ELR (cell line): ENCODE data around the gene FRY.

Experiments
- DNase-seq: peaks from one replicate; pipeline ENCODE4 v3.0.0-alpha.2; 2015; ENCODE audit warnings: low read depth

The FRY gene

GRCh38 chr13:32261567-32261966, 230.0 kb downstream of the FRY start:
- peak; percentile 60 for DNase-seq

DNA sequence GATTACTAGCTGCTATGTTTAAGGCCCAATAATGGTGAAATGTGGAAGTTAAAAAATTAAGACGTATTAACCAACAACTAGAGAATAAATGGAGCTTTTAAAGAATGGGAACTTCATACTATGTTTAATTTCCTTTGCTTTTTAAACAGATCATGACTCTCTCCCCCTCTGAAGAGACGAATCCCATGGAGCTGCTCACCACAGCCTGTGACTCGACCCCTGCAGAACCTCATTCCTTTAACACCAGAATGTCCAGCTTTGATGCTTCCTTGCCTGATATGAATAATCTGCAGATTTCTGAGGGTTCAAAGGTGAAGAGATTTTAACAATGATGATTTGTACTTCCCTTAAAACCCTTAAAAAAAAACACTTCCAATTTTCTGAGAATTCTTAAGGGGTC, 230.6 kb downstream of the FRY start:
- peak; percentile 22 for DNase-seq

- no peak for DNase-seq
These were observed 231.0 kb downstream of the FRY start for GRCh38 chr13:32262619-32263018.

DNA sequence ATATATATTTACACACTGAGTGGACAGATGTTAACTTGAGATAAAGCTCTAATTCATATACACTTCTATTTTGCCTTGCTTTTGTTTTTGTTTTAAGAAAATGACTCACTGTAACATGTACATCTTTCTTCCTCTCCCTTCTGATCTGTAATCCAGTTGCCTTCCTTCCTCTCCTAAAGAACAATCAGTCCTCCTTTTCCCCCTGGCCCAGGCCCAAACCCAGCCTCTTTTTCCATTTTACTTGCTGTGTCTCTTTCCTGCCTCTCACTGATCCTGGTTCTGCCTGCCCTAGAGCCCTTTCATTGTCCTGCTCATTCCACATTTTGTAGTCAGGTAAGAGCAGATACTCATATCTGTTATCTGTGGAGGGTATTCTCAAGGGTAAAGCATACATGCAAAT, 232.8 kb downstream of the FRY start:
- peak; percentile 27 for DNase-seq

- no peak for DNase-seq
These were observed 234.2 kb downstream of the FRY start for GRCh38 chr13:32265726-32266125.

- no peak for DNase-seq
These were observed 234.6 kb downstream of the FRY start for GRCh38 chr13:32266130-32266529.

- DNase-seq: no peak
These were observed 236.4 kb downstream of the FRY start for GRCh38 chr13:32267836-32268439.

GRCh38 chr13:32272021-32272683, 240.6 kb downstream of the FRY start:
- DNase-seq: no peak

DNA sequence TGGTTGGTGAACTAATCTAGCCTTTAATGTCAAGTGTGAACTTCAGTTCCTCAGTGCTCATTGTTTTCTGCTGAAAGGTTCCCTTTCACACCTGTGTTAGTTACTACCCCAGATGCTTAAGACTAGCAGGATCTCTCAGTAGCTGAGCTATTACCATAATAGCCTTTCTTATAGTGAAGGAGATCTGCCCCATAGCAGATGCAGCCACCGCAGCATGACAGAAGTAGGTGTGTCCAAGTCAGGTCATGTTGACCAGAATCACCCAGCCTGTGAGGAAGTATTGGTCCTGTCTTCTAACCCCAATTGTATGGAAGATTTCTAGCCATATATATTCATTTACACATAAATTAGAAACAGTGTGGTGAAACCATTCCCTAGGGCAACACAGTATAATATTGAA, 246.3 kb downstream of the FRY start:
- no peak for DNase-seq

GRCh38 chr13:32278426-32278825, 246.9 kb downstream of the FRY start:
- DNase-seq: peak; percentile 50

DNA sequence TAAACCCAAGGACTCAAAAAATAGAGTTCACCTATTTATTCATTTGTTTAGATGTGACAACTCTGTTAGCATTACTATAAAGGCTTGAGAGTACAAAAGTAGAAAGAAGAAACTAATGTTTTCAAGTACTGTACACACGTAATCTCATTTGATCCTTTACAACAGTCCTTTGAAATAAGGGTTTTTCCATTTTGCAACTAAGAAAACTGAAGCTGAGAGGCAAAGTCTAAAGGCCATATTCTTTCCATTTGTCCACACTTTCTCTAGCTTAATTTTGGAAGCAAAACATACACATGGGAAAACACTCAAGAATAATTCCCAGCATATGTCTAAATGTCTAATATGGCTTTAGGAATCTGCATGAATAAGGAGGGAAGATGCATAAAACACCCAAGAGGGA, 249.5 kb downstream of the FRY start:
- DNase-seq: no peak

- no peak for DNase-seq
These were observed 250.6 kb downstream of the FRY start for GRCh38 chr13:32282096-32282711.

DNA sequence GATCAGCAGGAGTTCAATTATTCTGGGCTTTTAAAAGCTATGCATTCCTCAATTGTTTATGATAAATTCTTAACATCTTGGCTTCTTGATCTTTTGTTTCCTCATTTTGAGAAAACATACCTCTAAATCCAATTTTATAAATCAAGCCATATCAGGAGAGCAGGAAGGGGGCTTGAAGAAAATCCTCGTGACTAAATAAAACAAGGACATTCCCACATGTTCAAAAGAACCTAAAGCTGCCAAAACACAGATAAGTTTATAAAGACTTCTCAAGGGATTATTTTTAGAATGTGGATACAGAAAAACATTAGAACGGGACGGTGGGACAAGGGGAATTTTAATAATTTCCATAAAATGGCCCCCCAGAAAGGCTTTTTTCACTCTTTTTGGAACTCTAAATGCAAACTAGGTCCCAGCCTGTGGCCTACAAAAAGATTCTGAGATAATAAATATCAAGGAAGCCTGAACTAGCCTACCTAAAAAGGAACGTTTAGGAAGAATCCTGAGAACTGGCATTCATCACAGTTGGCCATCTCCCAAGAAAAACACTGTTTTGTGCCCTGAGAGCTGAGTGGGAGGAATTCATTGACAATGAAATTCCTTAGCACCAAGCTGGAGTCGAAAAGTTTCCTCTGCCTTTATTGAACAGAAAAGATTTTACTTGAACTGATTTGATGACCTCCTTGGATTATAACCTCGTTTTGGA, 253.5 kb downstream of the FRY start:
- DNase-seq: peak; percentile 32

DNA sequence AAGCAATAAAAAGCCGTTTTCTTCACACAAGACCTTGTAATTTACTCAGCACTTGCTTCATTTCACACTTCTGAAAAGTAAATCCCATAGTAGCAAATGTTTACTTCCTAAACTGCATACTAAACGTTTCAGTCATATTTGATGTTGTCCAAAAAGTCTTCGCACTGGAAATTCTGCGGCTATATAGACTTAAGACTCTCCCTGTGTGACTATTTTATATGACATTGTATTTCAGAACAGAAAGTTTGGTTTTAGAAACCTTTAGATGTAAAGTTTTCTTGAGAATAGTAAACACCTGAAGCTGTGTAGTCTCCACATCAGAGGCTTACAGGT, 254.0 kb downstream of the FRY start:
- no peak for DNase-seq

DNA sequence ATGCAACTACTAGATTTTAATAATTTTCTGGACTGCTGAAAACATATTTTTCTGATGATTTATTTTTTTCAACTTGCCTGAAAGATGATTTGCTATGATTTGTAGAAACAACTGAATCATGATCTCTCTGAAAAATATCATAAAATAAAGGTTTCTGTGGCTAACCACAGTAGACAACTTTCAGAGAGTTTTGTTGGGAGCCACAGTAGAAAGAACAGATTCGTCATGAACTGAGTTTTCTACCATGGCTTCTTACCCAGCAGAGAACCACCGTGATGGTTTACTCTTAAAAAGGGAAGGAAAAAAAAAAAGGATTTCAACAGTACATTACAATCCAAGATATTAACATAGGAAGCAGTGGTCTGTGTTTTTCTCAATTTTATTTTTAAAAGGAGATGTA, 265.6 kb downstream of the FRY start:
- DNase-seq: no peak

DNA sequence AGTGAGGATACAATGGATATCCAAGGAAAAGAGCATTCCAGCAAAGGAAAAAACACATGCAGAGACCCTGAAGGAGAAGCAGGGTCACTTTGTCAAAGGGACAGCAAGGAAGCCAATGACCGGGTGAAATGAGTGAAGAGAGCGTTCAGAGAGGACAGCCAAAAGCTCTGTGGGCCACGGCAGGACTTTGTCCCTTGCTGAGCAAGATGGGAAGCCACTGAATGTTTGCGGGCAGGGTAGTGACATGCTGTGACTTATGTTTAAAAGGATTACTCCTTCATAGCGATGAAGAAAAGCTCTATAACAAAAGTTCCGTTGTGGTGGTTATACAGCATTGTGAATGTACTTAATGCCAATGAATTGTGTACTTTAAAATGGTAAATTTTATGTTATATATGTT, 267.1 kb downstream of the FRY start:
- DNase-seq: no peak

- DNase-seq: no peak
These were observed 268.3 kb downstream of the FRY start for GRCh38 chr13:32299893-32300292.

GRCh38 chr13:32300406-32300805, 268.8 kb downstream of the FRY start:
- DNase-seq: no peak

DNA sequence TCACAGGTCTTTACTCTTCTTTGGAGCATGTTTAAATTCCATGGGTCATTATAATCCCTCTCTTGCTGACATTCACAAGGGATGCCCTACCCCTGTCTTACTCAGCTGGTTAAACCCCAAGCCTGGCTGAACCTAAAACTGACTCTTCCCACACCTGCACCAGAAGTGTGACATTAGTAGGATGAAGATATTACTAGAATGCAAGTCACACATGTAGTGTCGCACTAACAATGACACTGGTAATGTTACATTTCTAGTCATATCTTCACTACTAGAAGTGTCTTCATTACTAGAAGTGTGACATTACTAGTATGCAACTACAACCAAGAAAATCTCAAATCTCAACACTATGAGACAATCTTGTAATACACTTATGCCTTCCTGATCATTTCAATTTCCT, 269.3 kb downstream of the FRY start:
- no peak for DNase-seq

DNA sequence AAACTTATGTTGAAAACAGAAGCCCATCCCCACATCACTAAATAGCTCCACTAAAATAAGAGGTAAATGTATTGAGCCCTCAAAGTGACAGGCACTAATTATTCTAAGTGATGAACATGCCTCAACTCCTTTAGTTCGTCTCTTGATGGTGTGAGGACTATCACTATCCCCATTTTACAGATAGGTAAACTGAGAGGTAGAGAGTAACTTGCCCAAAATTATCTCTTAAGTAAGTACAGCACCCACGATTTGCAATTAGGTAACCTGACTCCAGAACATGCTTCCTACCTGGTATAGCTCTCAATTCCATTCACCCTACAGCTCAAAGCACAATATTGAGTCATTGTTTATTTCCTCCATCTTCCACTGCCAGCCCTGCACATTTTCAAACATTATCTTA, 270.9 kb downstream of the FRY start:
- no peak for DNase-seq

- DNase-seq: no peak
These were observed 274.1 kb downstream of the FRY start for GRCh38 chr13:32305646-32306045.

GRCh38 chr13:32309312-32310133, 277.9 kb downstream of the FRY start:
- DNase-seq: no peak
